Spleen (tissue), 7 donors: Measurements from ENCODE around the gene SUV39H2.

Source experiments
- CTCF ChIP-seq, 11 experiments: fragments of 200-600 bp in 7 of 11; fragments of 450-650 bp in 4 of 11; sonication (generic) in 4 of 11; IDR thresholded peaks in 8 of 11; conservative IDR thresholded peaks in 3 of 11; 1 replicate in 7 of 11; 2 replicates in 4 of 11; pipeline versions ENCODE4 v1.4.0 to v1.8.0; 2016 to 2021; ENCODE audit warnings: antibody characterized with exemption in 11 of 11, inconsistent platforms in 4 of 11, mild to moderate bottlenecking in 1 of 11
- POLR2A ChIP-seq, 3 donors: fragments of 450-650 bp; IDR thresholded peaks; one replicate each; pipeline ENCODE4 v1.5.1; 2017; ENCODE audit warnings: antibody characterized with exemption in 3 of 3, mild to moderate bottlenecking in 1 of 3
- POLR2AphosphoS5 ChIP-seq, 3 donors: sonication (generic); formaldehyde crosslinking; IDR thresholded peaks; one replicate each; pipeline ENCODE4 v1.5.1; 2017; ENCODE audit warnings: antibody characterized with exemption in 3 of 3
- donor health status: DM: no; HTN: no; CAD: no; lungs with moderate emphysema.
- donor health status: DM: no; HTN: no; CAD: no.
- donor health status: DM: no; HTN: no; CAD: no.

- TF ChIP-seq CTCF (IDR thresholded peaks at IDR 0.05 in 8 of 11, conservative IDR thresholded peaks at IDR 0.05 in 3 of 11) = no peak
- TF ChIP-seq POLR2A (IDR thresholded peaks at IDR 0.05) = no peak
- TF ChIP-seq POLR2AphosphoS5 (IDR thresholded peaks at IDR 0.05) = no peak
Observed at GRCh38 chr10:14918964-14919363, 40.3 kb downstream of the SUV39H2 start.
